GM21381 (cell line): ENCODE results near the gene WWC2.
A peak's percentile ranks its signal among the peaks of the same experiment; 100 is the strongest.

Experiments used
- ATAC-seq: cut with Tn5 transposase; IDR thresholded peaks from one replicate; pipeline ENCODE4 v1.9.1; 2021; ENCODE audit warnings: mild to moderate bottlenecking, moderate library complexity; ENCODE audit not compliant: unreplicated experiment

WWC2 gene

DNA sequence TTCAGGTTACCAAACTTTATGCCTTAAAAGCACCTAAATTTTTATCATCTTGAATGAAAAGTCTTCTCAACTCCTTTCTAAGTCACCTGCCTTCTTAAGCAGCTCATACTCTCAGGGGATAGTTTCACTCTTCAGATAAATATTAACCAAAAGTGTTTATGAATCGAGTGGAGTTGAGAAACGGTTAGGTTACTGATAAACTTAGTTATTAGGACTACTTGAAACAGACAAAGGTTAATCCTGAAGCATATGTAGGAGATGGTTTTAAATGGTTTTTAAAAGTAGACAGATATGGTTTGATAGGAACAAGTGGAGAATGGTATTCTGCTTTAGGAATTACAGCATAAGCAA, 188.2 kb downstream of the WWC2 start:
- ATAC-seq, result peak; percentile 75

DNA sequence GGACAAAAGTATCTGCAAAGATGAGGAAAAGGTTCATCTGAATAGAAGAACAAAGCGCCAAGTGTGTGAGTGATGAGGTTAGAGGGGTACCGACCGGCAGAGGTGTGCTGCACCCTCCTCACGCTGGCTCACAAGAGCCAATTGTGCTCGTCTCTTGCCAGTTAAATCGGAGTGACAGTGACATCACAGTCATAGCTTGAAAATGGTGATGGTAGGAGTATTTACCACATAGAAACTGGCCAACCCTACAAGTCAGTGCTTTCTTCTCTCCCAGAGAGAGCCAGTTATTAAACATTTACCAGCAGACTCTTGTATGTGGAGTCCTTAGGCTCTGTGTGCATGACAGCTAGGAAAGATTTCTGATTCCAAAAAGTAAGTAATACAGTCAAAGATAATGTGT, 188.6 kb downstream of the WWC2 start:
- peak; percentile 79 for ATAC-seq

DNA sequence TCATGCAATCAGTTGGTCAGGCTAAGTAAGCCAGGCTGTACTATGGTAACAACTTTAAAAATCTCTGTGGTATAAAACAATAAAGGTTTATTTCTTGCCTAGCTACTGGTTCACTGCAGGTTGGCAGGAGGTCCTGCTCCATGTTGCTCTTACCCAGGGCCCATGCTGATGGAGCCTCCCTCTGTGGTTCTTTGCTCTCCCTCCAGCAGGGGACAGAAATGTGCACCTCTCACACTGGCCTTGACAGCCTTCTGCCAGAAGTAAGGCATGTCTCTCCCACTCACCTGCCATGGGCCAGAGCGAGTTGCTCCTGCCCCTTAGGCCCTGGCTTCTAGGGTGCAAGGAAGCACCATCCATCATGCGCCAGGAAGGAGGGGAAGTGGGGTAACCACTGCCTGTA, 189.9 kb downstream of the WWC2 start:
- no peak for ATAC-seq

DNA sequence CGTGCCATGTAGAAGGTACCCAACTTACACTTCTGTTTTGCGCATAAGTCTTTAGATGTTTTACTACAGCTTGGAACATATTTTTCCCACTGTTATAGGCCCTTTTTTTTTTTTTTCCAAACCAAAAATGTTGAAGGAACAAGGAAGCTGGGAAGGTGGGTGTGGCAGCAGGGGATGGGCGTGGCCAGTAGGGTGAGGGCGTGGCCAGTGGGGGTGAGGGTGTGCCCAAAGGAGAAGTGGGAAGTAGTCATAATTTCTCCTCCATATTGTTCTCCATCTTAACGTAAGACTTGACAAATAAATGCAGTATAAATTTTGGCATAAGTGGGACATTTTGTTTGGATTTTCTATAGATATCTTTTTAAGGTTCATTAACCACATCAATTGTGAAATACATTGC, 190.6 kb downstream of the WWC2 start:
- ATAC-seq, result no peak

DNA sequence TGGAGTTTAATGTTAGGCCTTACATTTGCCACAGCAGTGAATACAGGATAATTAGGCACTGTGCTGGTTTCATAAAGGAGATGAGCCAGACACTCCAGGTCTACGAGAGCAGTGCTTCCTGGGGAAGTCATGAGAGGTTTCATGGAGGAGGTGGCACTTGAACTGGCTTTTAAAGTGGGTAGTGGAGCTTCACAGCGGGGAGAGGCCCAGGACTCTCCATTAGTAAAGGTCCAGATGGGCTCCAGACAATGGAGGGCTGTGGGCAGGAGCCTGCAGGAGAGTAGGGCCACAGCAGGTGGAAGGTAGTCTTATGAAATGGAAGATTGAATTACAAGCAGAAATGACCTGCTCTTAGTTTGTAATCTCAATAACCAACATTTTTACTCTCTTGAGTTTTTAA, 192.0 kb downstream of the WWC2 start:
- no peak for ATAC-seq

DNA sequence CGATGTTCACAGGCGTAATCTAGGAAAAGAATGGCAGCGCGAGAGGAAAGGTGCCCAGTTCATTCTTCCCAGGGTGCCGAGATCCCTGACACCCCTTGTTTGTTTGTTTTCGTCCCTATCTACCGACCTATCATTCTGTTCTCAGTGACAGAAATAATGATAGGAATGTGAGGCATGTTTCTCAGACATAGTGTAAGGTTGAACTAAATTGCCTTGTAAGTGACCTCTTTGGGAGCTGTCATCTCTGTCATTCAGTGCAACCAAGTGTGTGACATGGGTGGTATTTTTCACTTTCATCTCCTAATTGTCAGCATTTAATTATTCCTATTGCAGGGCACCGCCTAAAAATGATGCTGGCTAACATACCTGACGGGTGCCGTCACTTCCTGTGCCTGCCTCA, 196.7 kb downstream of the WWC2 start:
- no peak for ATAC-seq

DNA sequence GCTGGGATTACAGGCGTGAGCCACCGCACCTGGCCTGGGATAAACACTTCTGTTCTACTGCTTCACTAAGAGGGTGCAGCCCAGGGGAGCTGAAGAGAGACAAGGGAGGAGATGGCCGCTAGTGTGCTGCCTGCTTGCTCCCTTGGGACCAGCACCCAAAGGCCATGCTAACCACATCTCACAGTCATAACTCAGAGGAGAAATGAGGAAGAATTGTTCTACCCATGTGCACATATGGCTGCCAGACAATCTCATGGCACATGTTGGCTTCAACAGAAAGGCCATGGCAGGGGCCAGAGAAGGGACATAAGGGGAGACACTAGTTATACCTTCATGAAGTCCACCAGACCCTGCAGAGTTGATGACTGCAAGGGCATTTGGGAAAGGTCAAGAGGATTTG, 198.6 kb downstream of the WWC2 start:
- peak; percentile 68 for ATAC-seq

DNA sequence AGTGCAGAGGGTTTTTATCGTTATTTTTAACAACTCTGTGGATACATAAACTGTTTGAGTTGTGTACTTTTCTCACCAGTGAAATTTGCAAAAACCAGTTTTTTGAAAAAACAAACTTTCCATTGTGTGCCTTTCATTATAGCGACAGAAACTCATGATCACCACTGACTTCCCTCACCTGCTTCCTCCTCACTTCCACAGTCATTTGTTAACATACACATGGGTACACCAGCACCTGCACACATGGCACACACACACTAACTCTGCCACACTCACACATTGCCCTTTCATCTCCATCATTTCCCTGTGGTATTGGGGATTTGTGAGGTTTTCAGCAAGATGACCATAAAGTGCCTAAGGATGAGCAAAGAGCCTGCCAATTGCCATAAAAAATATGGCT, 200.4 kb downstream of the WWC2 start:
- peak; percentile 49 for ATAC-seq

DNA sequence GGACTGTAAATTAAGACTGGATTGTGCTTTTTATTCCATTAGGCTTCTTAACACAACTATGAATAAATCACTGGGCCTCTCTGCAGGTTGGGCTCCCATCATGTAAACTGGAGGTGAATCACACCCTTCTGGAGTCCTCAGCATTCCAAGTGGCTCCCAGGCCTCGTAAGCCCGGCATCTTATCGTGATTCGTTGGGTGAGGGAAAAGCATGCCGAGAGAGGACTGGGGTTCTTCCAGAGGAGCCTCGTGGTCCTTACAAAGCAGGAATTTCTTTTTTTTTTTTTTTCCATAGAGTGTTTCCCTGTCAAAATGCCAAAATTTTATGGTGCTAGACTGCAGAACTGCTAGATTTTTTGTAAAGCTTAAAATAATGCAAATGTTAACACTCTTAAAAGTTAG, 201.0 kb downstream of the WWC2 start:
- no peak for ATAC-seq

DNA sequence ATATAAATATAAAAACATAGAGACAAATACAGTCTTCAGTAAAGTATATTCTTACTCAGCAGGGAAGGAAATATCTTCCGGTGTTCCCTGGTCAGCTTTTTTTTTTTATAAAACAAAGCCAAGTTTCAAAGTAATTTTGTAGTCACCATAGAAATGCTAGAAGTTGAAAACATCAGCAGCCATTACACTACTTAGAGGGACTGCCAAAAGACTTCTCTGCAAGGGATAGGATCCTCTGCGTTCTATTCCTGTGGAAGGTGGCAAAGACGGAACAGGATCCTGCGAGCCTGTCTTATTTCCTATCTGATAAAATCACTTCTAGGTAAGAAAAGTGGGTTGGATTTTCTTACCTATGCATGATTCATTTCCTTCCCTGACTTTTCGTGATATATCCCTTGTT, 201.6 kb downstream of the WWC2 start:
- no peak for ATAC-seq

DNA sequence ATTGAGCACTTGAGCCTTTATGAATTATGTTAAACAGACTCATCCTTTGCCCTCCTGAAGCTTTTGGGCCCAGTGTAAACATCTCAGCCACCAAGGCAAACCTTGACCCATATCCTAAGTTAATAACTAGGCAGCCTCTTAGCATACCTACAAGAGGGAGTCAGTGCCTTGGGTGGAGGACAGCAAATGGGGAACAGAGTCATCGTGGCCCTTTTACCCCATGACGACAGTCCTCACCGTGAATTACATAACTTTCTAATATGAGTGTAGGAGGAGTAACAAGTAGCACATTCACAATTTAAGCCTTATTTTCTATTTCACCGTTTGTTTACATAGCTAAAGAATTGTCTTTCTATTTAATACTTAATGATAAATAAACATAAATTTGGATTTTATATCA, 204.2 kb downstream of the WWC2 start:
- ATAC-seq, result no peak

DNA sequence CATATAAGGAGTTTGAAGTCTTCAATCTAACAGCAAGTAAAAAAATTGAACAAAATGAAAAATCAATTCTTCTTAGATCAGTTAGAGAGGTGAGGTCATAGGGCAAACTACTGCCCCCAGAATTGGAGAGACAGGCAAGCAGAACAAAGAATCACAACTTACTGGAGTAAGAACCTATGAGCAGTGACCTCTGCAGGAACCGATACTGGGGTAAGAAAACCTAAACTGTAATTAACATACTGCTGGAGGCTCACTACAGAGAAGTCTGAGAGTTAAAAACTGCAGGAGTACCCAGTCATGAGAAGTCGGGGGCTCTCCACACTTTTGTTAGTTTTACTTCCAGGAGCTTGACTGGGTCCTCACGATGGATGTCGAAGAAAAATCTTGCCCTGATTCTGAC, 205.0 kb downstream of the WWC2 start:
- ATAC-seq, result no peak

DNA sequence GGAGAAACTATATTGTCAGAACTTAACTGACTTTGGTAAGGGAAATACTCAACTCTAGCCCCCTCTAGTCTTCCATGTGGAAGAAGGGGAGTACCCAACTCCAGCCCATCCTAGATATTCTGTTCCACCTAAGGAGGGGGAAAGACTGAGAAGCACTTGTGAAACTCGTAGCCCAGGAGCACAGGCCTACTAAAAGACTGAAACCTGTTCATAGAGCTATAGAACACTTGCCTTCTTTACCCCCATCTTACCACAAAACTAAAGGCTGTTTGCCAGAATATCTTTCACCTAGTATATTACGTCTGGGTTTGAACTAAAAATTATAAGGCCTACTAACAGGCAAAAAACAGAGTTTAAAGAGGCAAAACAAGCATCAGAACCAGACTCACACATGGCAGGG, 205.5 kb downstream of the WWC2 start:
- no peak for ATAC-seq

DNA sequence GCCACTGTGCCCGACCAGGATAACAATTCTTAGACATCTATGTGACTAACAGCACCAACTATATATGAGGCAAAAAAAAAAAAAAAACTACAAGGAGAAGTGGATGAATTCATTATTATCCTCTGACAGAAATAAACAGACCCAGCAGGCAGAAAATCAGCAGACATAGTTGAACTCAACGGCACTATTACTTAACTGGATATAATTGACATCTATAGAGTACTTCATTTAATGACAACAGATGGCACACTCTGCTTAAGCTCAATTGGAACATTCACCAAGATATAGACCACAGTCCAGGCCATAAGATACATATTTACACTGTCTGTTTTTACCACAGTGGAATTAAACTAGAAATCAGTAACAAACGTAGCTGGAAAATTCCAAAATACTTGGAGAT, 207.8 kb downstream of the WWC2 start:
- no peak for ATAC-seq

DNA sequence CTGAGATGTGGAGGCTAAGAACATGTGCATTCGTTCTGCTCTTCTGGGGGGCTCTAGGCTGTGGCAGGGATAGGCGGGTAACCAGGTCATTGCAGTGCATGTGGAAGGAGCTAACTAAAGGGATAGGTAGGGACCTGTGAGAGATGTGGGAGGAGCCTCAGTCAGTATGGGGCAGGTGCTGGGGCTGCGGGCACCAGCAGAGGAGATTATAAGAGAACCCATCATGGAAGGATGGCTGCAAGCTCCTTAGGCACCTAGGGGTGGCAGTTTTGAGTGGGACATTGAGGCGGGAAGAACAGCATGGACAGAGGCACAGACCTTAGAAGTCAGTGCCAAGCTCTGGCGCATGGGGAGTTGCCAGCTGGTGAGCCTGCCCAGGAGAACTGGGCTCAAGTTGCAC, 213.8 kb downstream of the WWC2 start:
- no peak for ATAC-seq

DNA sequence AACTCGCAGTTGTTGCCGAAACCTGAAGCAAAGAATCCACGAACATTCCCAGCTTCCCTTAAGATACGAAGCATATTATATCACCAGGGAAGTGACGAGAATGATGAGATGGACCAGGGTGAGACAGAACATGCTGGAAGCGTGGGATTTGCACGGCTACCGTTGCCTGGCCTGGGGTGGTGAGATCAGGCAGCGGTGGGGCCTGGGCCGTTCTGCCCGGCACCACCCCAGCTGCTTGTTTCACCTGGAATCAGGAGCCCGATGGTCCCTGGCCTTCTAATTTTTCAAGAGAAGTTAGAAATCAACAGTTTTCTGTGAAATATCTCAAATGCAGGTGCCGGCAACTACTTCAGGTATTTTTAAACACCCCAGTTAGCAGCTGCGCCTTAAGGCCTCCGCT, 215.3 kb downstream of the WWC2 start:
- no peak for ATAC-seq

DNA sequence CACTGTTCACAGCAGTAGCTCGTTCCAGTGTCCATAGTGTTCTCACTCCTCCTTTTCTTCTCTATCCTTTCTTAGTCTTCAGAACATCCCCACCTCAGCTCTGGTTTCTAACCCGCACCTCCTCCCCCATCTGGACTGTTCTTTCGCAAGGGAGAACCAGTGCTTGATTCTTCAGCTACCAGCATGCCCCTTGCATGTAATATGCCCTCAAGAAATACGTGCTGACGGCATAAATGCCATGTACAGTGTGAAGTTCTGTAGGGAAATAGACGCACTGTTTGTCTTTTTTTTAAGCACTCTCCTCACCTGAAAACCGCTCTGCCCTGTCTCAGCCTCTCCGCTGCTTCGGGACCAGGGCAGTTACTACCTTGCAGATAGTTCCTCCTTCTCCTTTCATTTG, 215.7 kb downstream of the WWC2 start:
- ATAC-seq, result no peak

DNA sequence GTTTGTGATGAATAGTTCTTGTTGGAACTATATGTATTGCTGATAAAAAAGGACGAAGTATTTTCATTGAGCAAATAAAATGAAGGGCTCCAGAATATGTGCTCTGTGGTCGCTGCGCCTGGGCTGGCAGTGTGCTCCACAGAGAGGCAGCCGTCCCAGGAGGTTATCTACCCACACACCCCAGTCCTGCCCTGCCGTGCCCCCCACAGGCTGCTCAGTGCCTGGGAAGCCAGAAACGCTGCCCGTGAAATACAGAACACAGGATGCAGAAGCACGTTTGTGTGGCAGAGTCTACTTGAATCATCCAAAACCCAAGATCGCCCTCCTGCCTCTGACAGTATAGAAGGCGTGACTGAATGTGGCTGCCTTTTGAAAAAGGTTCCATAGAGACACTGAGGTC, 219.6 kb downstream of the WWC2 start:
- no peak for ATAC-seq

DNA sequence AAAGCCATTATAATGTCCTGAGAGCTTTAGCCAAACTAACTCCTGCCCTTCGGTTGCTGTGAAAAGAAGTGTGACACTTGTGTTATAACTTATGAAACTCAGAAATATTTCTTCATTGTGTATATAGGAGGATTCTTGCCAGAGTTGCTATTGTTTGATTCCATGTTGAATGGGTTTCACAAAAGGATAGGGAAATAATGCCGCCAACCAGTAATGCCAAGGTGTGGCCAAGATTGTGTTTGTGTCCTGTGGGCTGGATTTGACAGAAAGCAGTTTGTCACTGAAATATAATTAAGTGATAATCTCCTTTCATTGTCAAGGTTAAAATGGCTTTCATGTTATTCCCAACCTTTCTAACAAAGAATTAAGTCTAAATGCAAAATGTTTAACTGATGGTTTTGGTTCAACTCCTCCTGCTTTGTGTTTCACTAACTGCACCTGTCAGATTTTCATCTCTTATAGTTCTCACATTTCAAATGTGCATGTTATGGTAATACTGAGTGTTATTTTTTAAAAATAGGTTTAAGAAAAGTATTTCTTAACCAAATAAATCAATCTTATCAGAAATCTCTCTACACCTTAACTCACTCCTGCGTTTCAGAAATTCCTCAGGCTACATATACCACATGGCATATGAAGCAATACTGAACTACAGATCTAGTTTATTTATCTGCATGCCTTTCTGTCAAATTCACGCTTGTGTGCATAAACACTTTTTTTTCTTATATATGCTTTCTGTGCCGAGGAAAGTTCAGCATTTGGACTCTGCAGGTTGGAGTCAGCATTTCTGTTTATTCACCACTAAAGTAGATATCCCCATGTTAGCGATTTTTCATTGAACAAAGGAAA, 221.4 kb downstream of the WWC2 start, which contains the start of gene CLDN22:
CLDN22 (minus strand) TSS at position 66 of the 849 bp plus-strand sequence; CDS start at position 8, 58 bp downstream.
- no peak for ATAC-seq

DNA sequence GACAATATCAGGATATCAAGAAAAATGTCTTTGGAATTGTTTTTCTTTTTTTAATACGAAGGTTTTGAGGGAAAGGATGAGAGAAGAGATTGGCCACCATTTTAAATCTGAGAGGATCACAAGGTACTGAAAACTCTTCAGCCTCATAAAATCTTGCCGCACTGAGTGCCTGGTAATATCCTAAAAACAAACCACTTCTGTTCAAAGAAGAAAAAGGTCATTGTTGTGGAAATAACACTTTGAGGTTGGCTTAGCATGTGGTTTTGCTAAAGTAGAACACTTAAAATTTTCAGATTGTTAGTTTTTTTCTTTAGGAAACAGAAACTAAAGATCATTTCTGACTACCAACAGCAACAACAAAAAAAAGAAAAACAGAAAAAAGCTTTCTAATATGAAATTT, 222.0 kb downstream of the WWC2 start:
- ATAC-seq, result peak; percentile 50

DNA sequence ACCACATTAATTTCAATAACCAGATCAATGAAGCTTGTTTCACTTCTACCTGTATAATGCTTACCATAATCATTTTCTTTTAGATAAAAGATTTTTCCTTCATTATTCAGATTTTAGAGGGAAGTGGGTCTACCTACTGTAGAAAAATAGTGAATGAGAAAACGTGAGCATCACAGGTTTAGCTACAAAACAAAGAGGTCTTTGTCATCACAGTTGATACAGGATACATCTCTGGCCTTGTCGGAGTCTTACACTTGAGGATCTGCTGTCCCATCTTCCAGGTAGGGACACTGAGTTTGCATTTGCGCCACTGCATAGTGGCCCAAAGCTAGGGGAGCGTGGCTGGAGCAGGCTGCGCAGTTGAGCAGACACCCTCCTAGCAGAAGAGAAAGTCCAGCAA, 222.5 kb downstream of the WWC2 start:
- ATAC-seq, result no peak

DNA sequence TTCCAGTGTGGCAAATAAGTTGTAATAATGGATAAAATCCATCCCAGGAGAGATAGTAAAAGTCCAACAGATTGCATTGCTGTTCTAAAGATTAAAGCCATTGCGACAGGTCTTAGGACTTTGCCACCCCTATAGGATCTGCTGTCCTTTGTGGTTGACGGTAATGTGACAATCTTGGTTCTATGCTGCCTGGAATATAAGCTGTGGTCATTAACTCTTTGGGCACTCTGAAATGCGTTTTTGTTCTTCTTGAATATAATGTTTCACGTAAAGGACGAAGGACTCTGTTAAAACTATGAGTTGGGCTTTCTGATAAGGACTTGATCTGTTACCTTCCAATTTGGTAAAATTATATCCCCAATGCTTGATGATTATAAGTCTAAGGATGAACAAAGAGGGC, 223.3 kb downstream of the WWC2 start, which contains the start of gene CLDN24:
CLDN24 (minus strand) TSS at position 101 of the 400 bp plus-strand sequence; CDS start at position 101, 0 bp downstream.
- no peak for ATAC-seq

DNA sequence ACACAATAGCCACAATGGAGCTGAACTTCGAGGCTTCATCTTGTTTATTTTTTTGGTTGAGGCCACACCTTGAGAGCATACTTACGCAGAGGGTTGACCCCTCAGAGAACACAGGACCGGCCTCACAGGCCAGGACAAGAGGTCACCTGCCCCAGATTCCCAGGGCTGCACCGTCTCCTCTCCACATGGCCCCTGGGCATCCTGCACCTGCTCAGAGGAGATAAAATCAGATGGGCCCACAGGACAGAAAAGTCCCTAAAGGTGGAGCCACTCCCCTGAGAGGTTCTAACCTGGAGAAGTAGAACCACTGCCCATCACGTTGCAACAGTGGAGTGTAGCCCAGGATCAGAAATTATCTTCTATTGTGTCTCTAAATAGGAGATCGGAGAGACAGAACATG, 224.2 kb downstream of the WWC2 start:
- ATAC-seq, result no peak
